HCT116 (cell line): ENCODE measurements around the gene ACVR1. TPM values are rescaled to one million over a fixed set of nuclear protein-coding genes. Genes with fewer than 3 reads are reported as not detected.

Source experiments
- ATAC-seq: fragments of 200-7000 bp; cut with Tn5 transposase; 2 replicates; pipeline ENCODE4 v1.9.1; 2020; ENCODE audit warnings: mild to moderate bottlenecking, moderate library complexity
- BruUV-seq: library from RNA; stranded (reverse); fragments of 400-500 nt; replicated peaks from 2 replicates; lab custom pipeline; 2021; lab: Mats Ljungman, UMichigan
- CTCF ChIA-PET: fragments of 300-600 bp; sonication (Branson Sonifier 250); formaldehyde crosslinking; loops from one replicate; lab custom pipeline; 2021; ENCODE audit warnings: antibody characterized with exemption; lab: Charles Lee
- POLR2A ChIA-PET: fragments of 300-600, 350-600 bp; sonication (Branson Sonifier 250); formaldehyde crosslinking; loops from one replicate; lab custom pipeline; 2021; ENCODE audit warnings: antibody characterized with exemption; lab: Charles Lee
- RAD21 ChIA-PET, 2 experiments: fragments of 300-600 bp; sonication (Branson Sonifier 250); formaldehyde crosslinking; loops; one replicate each; lab custom pipeline; 2023; ENCODE audit warnings: low total read pairs in 2 of 2; ENCODE audit not compliant: uncharacterized antibody in 2 of 2, unreplicated experiment in 2 of 2, low non-redundant PET in 1 of 2; lab: Charles Lee
- DNase-seq: peaks from one replicate; pipeline ENCODE4 v3.0.0-alpha.2; 2010; ENCODE audit warnings: low read depth, low spot score
- H2AFZ ChIP-seq: fragments of 200-600 bp; shearing (Covaris generic), sonication (generic); 2 replicates; pipeline ENCODE4 v1.6.1; 2017; ENCODE audit warnings: low read depth, mixed run types, mixed read lengths, antibody characterized with exemption, low read length; ENCODE audit not compliant: poor library complexity, severe bottlenecking
- H3K27ac ChIP-seq: 2 replicates; pipeline ENCODE4 v1.5.1; 2012; ENCODE audit warnings: low read depth, low read length
- H3K27me3 ChIP-seq: fragments of 200-600 bp; sonication (generic); 2 replicates; pipeline ENCODE4 v1.6.1; 2016; ENCODE audit warnings: mixed run types, low read length, mixed read lengths; ENCODE audit not compliant: insufficient read depth
- H3K36me3 ChIP-seq, 2 experiments: fragments of 200-500 bp in 1 of 2; fragments of 200-600 bp in 1 of 2; sonication (Bioruptor generic) in 1 of 2; sonication (generic) in 1 of 2; 2 replicates each; pipeline versions ENCODE4 v1.5.1 to v1.6.1; 2014 to 2016; ENCODE audit warnings: low read length in 2 of 2, inconsistent platforms in 1 of 2, mixed read lengths in 1 of 2, mixed run types in 1 of 2; ENCODE audit not compliant: insufficient read depth in 2 of 2, control insufficient read depth in 1 of 2
- H3K4me1 ChIP-seq, 2 experiments: fragments of 200-600 bp in 1 of 2; sonication (generic) in 1 of 2; 2 replicates each; pipeline versions ENCODE4 v1.5.1 to v1.6.1; 2012 to 2017; ENCODE audit warnings: low read length in 2 of 2, inconsistent platforms in 1 of 2, mild to moderate bottlenecking in 1 of 2, mixed read lengths in 1 of 2, mixed run types in 1 of 2, moderate library complexity in 1 of 2; ENCODE audit not compliant: insufficient read depth in 2 of 2, control insufficient read depth in 1 of 2
- H3K4me2 ChIP-seq: fragments of 200-600 bp; sonication (generic); 2 replicates; pipeline ENCODE4 v1.6.1; 2017; ENCODE audit warnings: mixed run types, low read length, mixed read lengths
- H3K4me3 ChIP-seq, 2 experiments: fragments of 200-600 bp in 1 of 2; sonication (generic) in 1 of 2; replicated peaks in 1 of 2; 2 replicates each; pipeline ENCODE4 v1.5.1; 2011 to 2016; ENCODE audit warnings: low read length in 2 of 2, control low read depth in 1 of 2, low read depth in 1 of 2, mild to moderate bottlenecking in 1 of 2, mixed read lengths in 1 of 2, mixed run types in 1 of 2
- H3K79me2 ChIP-seq: fragments of 200-600 bp; sonication (generic); 2 replicates; pipeline ENCODE4 v1.6.1; 2017; ENCODE audit warnings: mild to moderate bottlenecking, mixed run types, low read length, moderate library complexity, mixed read lengths; ENCODE audit not compliant: insufficient read depth
- H3K9ac ChIP-seq: fragments of 200-600 bp; sonication (generic); 2 replicates; pipeline ENCODE4 v1.6.1; 2016; ENCODE audit warnings: low read length, mixed read lengths
- H3K9me2 ChIP-seq: fragments of 200-600 bp; sonication (generic), shearing (Covaris generic); 2 replicates; pipeline ENCODE4 v1.6.1; 2017; ENCODE audit warnings: mixed run types, mild to moderate bottlenecking, moderate library complexity; ENCODE audit not compliant: insufficient read depth
- H3K9me3 ChIP-seq, 2 experiments: fragments of 200-500 bp in 1 of 2; fragments of 200-600 bp in 1 of 2; sonication (Bioruptor generic) in 1 of 2; sonication (generic) in 1 of 2; 2 replicates each; pipeline ENCODE4 v1.6.1; 2014 to 2017; ENCODE audit warnings: low read length in 2 of 2, mixed read lengths in 2 of 2, inconsistent platforms in 1 of 2, low read depth in 1 of 2, mild to moderate bottlenecking in 1 of 2, mixed run types in 1 of 2, moderate library complexity in 1 of 2; ENCODE audit not compliant: control insufficient read depth in 1 of 2, insufficient read depth in 1 of 2
- H4K20me1 ChIP-seq: fragments of 200-600 bp; sonication (generic), shearing (Covaris generic); 2 replicates; pipeline ENCODE4 v1.6.1; 2017; ENCODE audit warnings: mixed run types, mild to moderate bottlenecking, moderate library complexity; ENCODE audit not compliant: insufficient read depth
- CBX3 ChIP-seq: IDR thresholded peaks from 2 replicates; pipeline ENCODE4 v1.6.1; 2012; ENCODE audit warnings: low read depth
- EZH2 ChIP-seq: fragments of 200-600 bp; sonication (generic); IDR thresholded peaks from 2 replicates; pipeline ENCODE4 v1.6.1; 2017; ENCODE audit warnings: antibody characterized with exemption, mixed run types
- EZH2phosphoT487 ChIP-seq: fragments of 200-600 bp; IDR thresholded peaks from 2 replicates; pipeline ENCODE4 v1.6.1; 2018; ENCODE audit warnings: antibody characterized with exemption, borderline replicate concordance
- POLR2A ChIP-seq: IDR thresholded peaks from 2 replicates; pipeline ENCODE4 v1.7.0; 2011; ENCODE audit warnings: borderline replicate concordance; ENCODE audit not compliant: insufficient read depth, insufficient read length; ENCODE audit errors: extremely low read depth
- RAD21 ChIP-seq: IDR thresholded peaks from 2 replicates; pipeline ENCODE4 v1.6.1; 2012; ENCODE audit warnings: low read depth, mild to moderate bottlenecking
- SIN3A ChIP-seq: IDR thresholded peaks from 2 replicates; pipeline ENCODE4 v1.6.1; 2012; ENCODE audit warnings: low read depth
- SP1 ChIP-seq: IDR thresholded peaks from 2 replicates; pipeline ENCODE4 v1.6.1; 2012; ENCODE audit warnings: low read depth
- ZFX ChIP-seq: fragments of 450-650 bp; IDR thresholded peaks from 2 replicates; pipeline ENCODE4 v1.6.1; 2017
- ZNF274 ChIP-seq: fragments of 200-500 bp; sonication (Bioruptor generic); IDR thresholded peaks from 2 replicates; pipeline ENCODE4 v1.6.1; 2014; ENCODE audit warnings: mild to moderate bottlenecking, low read depth, low read length, inconsistent platforms
- intact Hi-C: fragments of 100-400 bp; cut with micrococcal nuclease; formaldehyde crosslinking; loops from 2 replicates; pipeline ENCODE4 v1.10.0; 2022
- total RNA-seq: library from RNA; stranded (reverse); gene quantifications from one replicate; pipeline ENCODE4 v1.2.1, GENCODE V29; 2021; ENCODE audit not compliant: unreplicated experiment
- TF ChIP-seq, protein P1 (sequence below), 3 experiments: fragments of 200-600 bp in 1 of 3; sonication (generic) in 1 of 3; IDR thresholded peaks in 2 of 3; conservative IDR thresholded peaks in 1 of 3; 2 replicates each; pipeline ENCODE4 v1.5.1; 2012 to 2017; ENCODE audit warnings: low read depth in 2 of 3, low read length in 2 of 3, antibody characterized with exemption in 1 of 3, borderline replicate concordance in 1 of 3, control low read depth in 1 of 3, mild to moderate bottlenecking in 1 of 3, mixed read lengths in 1 of 3, mixed run types in 1 of 3, moderate library complexity in 1 of 3; ENCODE audit not compliant: insufficient read depth in 1 of 3
- TF ChIP-seq, protein P2 (sequence below): IDR thresholded peaks from 2 replicates; pipeline ENCODE4 v1.6.1; 2012
- TF ChIP-seq, protein P3 (sequence below): IDR thresholded peaks from 2 replicates; pipeline ENCODE4 v1.6.1; 2012; ENCODE audit warnings: low read depth

The ACVR1 gene
- total RNA-seq, 1 experiment from 2014 or later, result 16.9 TPM

DNA sequence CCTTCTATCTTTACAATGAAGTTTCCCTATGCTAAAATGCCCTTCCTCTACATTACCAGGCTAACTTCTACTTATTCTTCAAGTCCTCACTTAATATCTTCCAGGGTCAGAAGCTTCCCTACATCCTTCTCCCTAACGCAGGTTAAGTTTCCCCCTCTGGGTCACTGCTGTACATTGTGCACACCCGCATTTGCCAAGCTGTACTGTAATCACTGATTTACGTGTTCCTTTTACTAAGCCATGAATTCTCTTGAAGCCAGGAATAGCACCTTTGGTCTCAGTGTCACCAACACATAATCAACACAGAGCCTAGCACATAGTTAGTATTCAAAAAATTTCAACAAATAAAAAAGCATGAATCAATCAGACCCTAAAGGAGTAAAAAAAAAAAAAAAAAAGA lies 22.3 kb downstream of the ACVR1 start (continued):
- TF ChIP-seq, protein P1, sequence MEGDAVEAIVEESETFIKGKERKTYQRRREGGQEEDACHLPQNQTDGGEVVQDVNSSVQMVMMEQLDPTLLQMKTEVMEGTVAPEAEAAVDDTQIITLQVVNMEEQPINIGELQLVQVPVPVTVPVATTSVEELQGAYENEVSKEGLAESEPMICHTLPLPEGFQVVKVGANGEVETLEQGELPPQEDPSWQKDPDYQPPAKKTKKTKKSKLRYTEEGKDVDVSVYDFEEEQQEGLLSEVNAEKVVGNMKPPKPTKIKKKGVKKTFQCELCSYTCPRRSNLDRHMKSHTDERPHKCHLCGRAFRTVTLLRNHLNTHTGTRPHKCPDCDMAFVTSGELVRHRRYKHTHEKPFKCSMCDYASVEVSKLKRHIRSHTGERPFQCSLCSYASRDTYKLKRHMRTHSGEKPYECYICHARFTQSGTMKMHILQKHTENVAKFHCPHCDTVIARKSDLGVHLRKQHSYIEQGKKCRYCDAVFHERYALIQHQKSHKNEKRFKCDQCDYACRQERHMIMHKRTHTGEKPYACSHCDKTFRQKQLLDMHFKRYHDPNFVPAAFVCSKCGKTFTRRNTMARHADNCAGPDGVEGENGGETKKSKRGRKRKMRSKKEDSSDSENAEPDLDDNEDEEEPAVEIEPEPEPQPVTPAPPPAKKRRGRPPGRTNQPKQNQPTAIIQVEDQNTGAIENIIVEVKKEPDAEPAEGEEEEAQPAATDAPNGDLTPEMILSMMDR (IDR thresholded peaks at IDR 0.05 in 2 of 3, conservative IDR thresholded peaks at IDR 0.05 in 1 of 3; ENCODE audit: borderline replicate concordance in 1 of 3, insufficient read depth in 1 of 3, low read depth in 2 of 3, low read length in 2 of 3), result no peak
- TF ChIP-seq, protein P2, sequence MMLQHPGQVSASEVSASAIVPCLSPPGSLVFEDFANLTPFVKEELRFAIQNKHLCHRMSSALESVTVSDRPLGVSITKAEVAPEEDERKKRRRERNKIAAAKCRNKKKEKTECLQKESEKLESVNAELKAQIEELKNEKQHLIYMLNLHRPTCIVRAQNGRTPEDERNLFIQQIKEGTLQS, result no peak
- TF ChIP-seq RAD21, result no peak
- TF ChIP-seq, all 23 proteins: peak for 0

DNA sequence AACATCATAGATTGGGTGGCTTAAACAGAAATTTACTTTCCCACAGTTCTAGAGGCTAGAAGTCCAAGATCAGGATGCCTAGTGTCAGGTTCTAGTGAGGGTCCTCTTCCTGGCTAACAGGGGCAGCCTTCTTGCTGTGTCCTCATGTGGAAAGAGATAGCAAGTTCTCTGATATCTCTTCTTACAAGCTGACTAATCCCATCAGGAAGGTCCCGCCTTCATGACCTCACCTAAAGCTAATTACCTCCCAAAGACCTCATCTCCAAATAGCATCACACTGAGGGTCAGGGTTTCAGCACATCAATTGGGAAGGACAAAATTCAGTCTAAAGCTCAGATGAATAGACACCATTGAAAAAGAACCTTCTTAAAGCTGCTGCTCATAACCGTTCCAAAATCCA lies 22.9 kb downstream of the ACVR1 start:
- RAD21 ChIA-PET, result no interaction called here
- Histone ChIP-seq H2AFZ (no peak overlapping the region), H3K4me2 (no peak overlapping the region), H3K27me3 (no peaks in the 10 kb centered on the region), H4K20me1 (no peaks in the 10 kb centered on the region), H3K9me2 (no peaks in the 10 kb centered on the region), H3K4me3 (no peak overlapping the region), H3K9ac (no peak overlapping the region), H3K36me3 (no peaks in the 10 kb centered on the region), H3K27ac (no peak overlapping the region), H3K79me2 (no peaks in the 10 kb centered on the region), H3K4me1 (peaks cover 0 to 24% of the 10 kb centered on the region in 2 experiments; a peak in 2 of 4 replicates), H3K9me3 (no peaks in the 10 kb centered on the region)
- intact Hi-C loops, result no loop called here
- no peak for TF ChIP-seq SIN3A
- TF ChIP-seq, protein P1 (IDR thresholded peaks at IDR 0.05 in 2 of 3, conservative IDR thresholded peaks at IDR 0.05 in 1 of 3; ENCODE audit: borderline replicate concordance in 1 of 3, insufficient read depth in 1 of 3, low read depth in 2 of 3, low read length in 2 of 3), result no peak
- no peak for TF ChIP-seq EZH2
- no peak for TF ChIP-seq ZFX
- TF ChIP-seq SP1, result no peak
- no peak for TF ChIP-seq ZNF274
- TF ChIP-seq POLR2A, result no peak
- no peak for TF ChIP-seq CBX3
- no peak for TF ChIP-seq EZH2phosphoT487
- TF ChIP-seq, protein P3, sequence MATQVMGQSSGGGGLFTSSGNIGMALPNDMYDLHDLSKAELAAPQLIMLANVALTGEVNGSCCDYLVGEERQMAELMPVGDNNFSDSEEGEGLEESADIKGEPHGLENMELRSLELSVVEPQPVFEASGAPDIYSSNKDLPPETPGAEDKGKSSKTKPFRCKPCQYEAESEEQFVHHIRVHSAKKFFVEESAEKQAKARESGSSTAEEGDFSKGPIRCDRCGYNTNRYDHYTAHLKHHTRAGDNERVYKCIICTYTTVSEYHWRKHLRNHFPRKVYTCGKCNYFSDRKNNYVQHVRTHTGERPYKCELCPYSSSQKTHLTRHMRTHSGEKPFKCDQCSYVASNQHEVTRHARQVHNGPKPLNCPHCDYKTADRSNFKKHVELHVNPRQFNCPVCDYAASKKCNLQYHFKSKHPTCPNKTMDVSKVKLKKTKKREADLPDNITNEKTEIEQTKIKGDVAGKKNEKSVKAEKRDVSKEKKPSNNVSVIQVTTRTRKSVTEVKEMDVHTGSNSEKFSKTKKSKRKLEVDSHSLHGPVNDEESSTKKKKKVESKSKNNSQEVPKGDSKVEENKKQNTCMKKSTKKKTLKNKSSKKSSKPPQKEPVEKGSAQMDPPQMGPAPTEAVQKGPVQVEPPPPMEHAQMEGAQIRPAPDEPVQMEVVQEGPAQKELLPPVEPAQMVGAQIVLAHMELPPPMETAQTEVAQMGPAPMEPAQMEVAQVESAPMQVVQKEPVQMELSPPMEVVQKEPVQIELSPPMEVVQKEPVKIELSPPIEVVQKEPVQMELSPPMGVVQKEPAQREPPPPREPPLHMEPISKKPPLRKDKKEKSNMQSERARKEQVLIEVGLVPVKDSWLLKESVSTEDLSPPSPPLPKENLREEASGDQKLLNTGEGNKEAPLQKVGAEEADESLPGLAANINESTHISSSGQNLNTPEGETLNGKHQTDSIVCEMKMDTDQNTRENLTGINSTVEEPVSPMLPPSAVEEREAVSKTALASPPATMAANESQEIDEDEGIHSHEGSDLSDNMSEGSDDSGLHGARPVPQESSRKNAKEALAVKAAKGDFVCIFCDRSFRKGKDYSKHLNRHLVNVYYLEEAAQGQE, result no peak
- no TSS peak for BruUV-seq
- DNase-seq, result no peak
- POLR2A ChIA-PET, result no interaction called here
- no peak for ATAC-seq
- CTCF ChIA-PET, result interaction anchor here (0.9 to 1.1 kb wide), 2 partner anchors 23 to 551 kb away, joined by 3 to 4 read pairs; partner anchors contain the start of gene ACVR1
